Measurements from ENCODE around the gene TEFM.
A peak's percentile ranks its signal among the peaks of the same experiment; 100 is the strongest.
"Not testable (repeated sequence)": the region's sequence is repeated elsewhere in the genome, so short reads cannot be mapped to it uniquely, and the experiment has no call there.

The TEFM gene, protein sequence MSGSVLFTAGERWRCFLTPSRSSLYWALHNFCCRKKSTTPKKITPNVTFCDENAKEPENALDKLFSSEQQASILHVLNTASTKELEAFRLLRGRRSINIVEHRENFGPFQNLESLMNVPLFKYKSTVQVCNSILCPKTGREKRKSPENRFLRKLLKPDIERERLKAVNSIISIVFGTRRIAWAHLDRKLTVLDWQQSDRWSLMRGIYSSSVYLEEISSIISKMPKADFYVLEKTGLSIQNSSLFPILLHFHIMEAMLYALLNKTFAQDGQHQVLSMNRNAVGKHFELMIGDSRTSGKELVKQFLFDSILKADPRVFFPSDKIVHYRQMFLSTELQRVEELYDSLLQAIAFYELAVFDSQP

GRCh38 chr17:30906101-30906911 is at the start of gene TEFM:
TSS of gene TEFM (minus strand) at chr17:30906238. CDS start at chr17:30906198, 40 bp downstream.
- DNase-seq = peak; percentile 85

DNA sequence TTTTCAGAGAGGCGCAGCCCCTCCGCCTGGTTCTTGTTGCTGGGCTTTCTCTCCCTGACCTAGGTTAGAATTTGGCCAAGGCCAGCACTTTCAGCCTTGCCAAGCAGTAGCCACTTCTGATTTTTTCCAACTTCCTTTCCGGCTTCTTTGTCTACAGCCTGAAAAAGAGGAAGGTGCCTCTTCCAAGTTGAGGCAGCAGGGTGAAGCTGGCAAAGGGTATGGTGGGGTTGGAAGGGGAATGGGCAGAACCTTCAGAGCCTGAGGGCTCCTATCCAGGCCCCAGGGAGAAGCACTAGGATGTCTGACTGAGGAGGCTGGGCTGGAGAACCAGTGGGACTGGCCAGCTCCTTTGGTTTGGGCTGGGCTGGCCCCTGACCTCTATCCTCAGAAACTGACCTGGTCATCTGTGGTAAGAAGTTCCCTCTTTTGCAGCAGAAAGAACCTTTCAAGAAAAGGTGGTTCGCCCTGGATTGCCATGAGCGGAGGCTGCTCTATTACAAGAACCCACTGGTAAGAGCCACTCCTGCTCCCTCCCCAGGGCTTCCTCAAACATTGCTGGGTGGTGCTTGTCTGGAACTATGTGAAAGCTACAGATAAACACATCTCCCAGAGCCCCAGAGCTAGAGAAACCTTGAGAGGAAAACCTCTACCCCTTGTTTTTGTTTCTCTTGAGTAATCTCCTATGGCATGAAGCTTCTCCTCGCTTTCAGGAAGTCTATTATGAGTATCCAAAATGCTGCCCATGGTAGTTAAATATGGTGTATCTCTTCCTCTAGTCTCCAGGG is 48.2 kb upstream of the TEFM start:
- DNase-seq = no peak

DNA sequence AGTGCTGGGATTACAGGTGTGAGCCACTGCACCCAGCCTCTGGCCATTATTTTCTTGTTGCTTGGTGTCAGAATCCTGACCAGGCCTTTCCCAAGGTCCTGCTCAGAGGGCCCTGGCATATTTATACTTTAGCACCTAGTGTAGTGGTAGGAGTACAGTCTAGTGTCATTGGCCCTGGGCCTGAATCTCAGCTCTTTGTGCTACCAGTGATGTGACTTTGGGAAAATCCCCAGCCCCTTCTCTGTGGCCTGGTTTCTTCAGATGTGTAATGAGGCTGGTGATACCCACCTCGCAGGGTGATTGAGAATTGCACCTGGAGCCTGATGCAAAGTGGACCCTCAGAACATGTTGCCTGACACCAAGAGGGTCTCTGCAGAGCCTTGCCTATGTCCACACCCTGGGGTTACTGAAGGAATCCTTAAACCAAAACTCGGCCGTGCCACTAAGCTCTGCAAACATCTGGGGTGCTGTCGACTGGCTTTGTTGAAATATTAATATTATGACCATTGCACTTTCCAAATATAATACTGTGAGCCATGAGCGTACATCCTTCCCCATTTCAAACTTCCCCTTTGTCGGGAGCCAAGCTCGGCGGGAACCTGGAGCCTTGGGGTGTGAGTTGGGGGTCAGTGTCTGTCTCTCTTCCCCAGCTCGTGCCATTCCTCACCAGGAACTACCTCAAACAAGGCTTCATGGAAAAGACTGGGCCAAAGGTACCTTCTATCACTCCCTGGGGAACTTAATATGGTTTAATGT is 46.8 kb upstream of the TEFM start:
- DNase-seq = no peak

DNA sequence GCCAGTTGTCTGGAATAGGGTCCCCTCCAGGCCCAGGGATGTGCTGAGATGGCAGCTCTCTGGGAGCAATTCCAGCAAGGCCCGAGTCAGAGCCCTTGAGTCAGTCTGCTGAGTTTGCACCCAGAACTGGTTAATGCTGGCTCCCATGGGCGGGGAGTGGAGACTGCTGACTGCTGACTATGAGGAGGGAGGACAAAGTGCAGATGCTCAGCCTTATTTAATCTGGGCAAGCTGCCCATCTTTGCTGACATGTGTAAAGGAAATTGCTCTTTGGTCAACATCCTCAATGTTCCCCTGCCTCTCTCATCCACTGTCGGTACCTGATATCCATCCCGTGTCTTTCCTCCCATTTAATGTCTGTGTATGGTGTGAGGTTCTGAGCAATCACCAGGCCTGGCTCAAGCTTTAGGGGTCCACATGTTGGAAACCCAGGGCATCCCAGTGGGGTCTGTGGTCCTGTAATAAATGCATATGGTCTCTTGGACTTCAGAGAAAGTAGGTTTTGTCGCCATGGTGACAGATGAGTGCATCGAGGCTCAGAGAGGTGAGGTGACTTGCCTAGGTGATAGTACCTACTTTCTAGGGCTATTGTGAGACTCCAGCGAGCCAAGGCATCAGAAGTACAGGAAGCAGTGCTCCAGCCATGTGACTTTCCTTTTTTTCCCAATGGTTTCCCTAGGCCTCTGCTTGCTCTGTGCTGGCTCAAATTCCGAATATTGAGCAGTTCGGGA is 44.8 kb upstream of the TEFM start:
- peak; percentile 83 for DNase-seq

- no peak for DNase-seq
Observed at GRCh38 chr17:30950189-30950588, 44.2 kb upstream of the TEFM start.

- DNase-seq = no peak
Observed at GRCh38 chr17:30947796-30948195, 41.8 kb upstream of the TEFM start.

DNA sequence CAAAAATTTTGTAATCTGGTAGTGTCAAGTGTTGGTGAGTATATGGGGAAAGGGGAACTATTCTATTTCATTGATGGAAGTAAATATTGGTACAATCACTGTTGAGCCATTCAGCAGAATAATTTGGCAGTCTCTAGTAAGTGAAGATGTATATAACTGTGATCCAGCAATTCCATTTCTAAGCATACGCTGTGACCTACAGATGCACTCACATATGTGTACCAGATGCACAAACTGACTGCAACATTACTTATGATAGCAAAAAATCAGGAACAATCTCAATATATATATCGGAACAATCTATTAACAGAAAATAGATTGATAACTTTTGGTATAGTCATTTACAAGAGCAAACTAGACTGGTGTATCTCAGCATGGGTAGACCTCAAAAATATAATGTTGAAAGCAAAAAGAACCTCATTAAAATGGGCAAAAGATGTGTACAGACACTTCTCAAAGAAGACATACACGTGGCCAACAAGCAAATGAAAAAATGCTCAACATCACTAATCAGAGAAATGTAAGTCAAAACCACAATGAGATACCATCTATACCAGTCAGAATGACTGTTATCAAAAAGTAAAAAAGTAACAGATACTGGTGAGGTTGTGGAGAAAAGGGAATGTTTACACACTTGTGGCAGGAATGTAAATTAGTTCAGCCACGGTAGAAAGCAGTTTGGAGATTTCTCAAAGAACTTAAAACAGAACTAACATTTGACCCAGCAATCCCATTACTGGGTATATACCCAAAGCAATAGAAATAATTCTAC is 36.5 kb upstream of the TEFM start:
- DNase-seq = no peak

DNA sequence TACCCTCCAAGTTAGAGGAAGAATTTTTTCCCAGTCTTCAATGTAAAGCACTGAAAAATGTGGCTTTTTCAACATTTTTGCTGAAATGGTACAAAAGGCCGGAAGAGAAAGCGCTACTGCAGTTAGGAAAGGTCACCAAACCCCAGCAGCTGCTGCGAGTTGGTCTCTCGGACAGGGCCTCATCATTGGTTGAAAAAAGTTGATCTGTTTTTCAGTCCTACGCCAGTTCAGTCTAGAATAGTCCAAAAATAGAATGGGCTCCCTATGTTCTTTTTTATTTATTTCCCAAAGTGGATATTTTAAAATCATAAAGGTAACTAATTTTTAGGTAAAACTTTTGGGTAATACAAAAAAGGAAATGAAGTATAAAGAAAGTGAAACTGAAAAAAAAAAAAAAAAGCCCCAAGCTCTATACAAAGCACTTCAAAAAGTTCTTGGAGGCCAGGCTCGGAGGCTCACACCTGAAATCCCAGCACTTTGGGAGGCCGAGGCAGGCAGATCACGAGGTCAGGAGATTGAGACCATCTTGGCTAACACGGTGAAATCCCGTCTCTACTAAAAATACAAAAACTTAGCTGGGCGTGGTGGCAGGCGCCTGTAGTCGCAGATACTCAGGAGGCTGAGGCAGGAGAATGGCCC is 33.1 kb upstream of the TEFM start:
- no peak for DNase-seq

- no peak for DNase-seq
Observed at GRCh38 chr17:30933966-30934365, 27.9 kb upstream of the TEFM start.

- DNase-seq = not testable (repeated sequence)
Observed at GRCh38 chr17:30931582-30931981, 25.5 kb upstream of the TEFM start.

DNA sequence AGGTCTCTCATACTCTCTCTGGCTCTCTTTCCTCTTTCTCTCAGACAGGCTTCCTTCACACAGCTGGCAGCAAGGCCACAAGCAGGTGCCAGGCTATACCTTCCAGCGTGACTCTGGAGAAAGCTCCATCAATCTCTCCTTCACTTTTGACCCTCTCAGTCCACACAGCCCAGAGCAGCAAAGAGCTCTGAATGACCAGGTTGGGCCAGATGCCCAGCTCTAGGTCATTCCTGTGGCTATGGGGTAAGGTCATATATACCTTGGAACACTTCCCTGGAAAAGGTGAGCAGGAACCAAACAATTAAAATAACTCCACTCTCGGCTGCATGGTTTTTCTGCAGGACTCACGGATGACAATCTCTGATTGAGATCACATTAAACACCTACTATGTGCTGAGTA is 24.5 kb upstream of the TEFM start:
- no peak for DNase-seq

- not testable (repeated sequence) for DNase-seq
Observed at GRCh38 chr17:30929861-30930260, 23.8 kb upstream of the TEFM start.

- no peak for DNase-seq
Observed at GRCh38 chr17:30929081-30929633, 23.1 kb upstream of the TEFM start.

DNA sequence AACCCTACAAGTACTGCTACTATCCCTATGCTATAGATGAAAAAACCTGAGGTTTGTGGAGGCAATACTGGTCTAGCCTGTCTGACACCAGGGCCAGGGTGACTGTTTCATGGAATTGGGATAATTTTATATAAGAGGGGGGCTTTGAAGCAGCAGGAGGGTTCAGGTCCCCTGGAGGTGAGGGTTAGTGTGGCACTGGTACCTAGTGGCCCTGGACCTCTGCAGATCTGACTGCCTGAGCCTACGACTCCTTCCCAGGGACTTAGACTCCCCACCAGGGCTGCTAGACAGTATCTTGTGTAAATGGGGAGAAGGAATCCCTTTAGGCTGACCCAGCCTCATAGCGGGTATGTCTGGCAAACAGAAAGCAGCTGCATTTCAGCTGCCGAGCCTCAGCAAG is 22.5 kb upstream of the TEFM start:
- DNase-seq = no peak

GRCh38 chr17:30927756-30928155 is 21.7 kb upstream of the TEFM start:
- DNase-seq = no peak

DNA sequence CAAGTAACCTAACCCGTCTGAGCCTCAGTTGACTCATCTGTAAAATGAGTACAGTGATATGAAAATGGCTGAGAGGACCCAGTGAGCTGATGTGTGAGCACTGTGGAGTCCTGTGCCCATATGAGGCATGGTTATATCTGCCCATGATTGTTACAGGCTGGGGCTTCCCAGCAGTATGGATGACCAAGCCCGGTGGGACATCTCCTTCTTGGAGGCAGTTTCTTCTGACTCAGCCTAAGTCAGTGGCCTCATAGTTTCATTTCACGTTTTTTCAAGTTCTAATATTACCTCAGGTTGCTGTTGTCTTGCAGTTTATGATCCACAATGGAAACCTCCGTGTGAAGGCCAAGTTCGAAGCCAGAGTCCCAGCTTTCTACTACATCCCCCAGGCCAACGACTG is 20.5 kb upstream of the TEFM start:
- no peak for DNase-seq

- DNase-seq = no peak
Observed at GRCh38 chr17:30924341-30924740, 18.3 kb upstream of the TEFM start.

DNA sequence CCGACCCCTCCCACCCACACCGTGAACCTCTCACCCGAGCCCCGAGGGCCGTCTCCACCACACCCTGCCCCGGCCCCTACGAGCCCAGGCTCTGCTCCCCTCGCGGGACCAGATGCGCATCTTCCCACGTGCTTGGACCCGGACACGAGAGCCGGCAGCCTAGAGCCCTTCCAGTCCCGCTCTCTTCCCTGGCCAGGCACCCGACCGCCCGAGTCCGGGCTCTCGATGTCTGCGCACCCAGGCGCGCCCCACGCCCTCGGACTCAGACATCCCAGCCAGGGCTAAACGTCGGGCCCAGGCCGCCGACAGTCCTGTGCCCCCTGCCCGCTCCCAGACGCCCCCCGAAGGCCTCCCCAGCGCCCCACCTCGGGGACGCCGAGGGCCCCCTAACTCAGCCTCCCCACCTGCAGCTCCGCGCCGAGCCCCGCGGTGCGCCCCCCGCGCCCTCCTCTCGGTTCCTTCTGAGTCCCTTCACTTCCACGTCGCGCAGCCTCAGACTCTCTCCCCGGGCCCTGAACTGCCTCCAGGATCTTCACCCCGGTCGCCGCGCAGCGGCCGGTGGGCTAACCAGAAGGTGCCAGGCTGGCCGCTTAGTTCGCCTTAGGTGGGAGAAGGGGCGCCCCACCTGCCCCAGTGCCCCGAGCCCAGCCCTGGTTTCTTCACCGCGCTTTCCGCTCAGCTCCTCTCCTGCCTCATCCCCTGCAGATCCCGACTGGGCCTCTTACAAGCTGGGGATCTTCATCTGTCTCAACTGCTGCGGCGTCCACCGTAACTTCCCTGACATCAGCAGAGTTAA is 16.4 kb upstream of the TEFM start:
- no peak for DNase-seq

- DNase-seq = no peak
Observed at GRCh38 chr17:30921544-30922196, 15.6 kb upstream of the TEFM start, which contains the start of gene ADAP2. TSS of gene ADAP2 (plus strand) at chr17:30921945. CDS start at chr17:30922015, 70 bp downstream.
